MM.1S (cell line): ENCODE results near the gene MRPL16.
"Not testable (repeated sequence)": the region's sequence is repeated elsewhere in the genome, so short reads cannot be mapped to it uniquely, and the experiment has no call there.

Experiments used
- CTCF ChIP-seq: fragments of 300-600 bp; sonication (generic); IDR thresholded peaks from 2 replicates; pipeline ENCODE4 v1.5.1; 2016; ENCODE audit warnings: antibody characterized with exemption, low read length, mixed read lengths
- EZH2phosphoT487 ChIP-seq: fragments of 300-600 bp; sonication (generic); IDR thresholded peaks from 2 replicates; pipeline ENCODE4 v1.6.1; 2018; ENCODE audit warnings: antibody characterized with exemption, low read length

- TF ChIP-seq CTCF, EZH2phosphoT487: not testable (repeated sequence)
These were observed 37.9 kb upstream of the MRPL16 start for GRCh38 chr11:59848439-59848838.
